GM19468 (cell line): ENCODE measurements around the gene PRR9.
"Not testable (repeated sequence)": the region's sequence is repeated elsewhere in the genome, so short reads cannot be mapped to it uniquely, and the experiment has no call there.

Source experiments
- ATAC-seq: cut with Tn5 transposase; IDR thresholded peaks from one replicate; pipeline ENCODE4 v1.9.1; 2021; ENCODE audit warnings: mild to moderate bottlenecking, moderate library complexity, moderate number of reproducible peaks; ENCODE audit not compliant: unreplicated experiment; ENCODE audit errors: extremely low read depth

The PRR9 gene, protein sequence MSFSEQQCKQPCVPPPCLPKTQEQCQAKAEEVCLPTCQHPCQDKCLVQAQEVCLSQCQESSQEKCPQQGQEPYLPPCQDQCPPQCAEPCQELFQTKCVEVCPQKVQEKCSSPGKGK

DNA sequence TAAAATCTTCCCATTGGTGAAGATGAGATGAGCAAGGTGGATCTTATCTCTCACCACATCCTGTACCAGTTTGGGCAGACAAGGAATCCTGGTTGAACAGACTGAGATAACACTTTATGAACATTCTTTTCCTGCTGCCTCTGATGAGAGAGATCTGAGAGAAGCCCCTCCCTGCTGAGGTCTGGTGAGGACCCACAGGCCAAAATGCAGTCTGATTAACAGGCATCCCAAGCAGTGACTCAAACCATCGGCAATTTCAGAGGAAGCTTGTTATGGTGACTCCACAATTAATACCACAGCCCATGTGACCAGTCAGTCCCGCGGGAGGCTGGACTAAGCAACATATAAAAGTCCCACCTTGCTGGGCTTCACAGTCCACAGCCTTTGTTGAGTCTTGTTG, at the start of gene PRR9:
TSS of gene PRR9 (plus strand) at position 373 of the 400 bp plus-strand sequence. CDS start 561 bp downstream, outside the sequence.
- no peak for ATAC-seq

DNA sequence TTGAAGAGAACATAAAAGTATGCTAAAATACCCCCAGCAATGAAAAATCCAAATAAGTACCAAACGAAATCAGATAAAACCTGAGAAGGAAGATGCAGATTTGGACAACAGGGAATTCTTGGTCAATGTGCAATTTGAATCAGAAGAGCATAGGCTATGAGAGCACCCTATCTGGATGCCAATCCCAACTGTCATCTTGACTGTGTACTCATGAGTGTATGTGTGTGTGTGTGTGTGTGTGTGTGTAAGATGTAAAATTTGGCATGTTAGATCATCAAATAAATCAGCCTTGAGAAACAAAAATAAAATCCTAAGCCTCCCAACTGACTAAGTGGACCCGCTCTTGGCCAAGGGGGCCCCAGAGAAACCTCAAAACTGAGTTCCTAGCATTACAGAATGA, 48.7 kb upstream of the PRR9 start:
- no peak for ATAC-seq

DNA sequence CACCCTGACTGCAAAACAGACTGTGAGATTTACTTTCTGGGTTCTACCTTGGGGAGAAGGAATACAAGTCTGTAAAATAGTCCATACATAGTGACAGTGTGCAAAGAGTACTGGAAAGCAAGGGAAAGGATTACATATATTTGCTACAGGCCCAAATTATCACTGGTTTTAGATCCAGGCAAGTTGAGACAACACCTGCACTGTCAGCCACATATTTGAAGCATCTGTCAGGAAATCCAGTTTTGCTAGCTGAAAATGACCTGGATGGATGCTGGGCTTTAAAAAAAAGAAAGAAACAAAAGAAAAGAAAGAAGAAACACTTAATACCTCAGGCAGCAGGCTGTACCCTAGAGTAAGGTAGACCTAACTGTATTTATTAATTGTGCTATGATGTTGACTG, 42.8 kb upstream of the PRR9 start:
- ATAC-seq, result no peak

DNA sequence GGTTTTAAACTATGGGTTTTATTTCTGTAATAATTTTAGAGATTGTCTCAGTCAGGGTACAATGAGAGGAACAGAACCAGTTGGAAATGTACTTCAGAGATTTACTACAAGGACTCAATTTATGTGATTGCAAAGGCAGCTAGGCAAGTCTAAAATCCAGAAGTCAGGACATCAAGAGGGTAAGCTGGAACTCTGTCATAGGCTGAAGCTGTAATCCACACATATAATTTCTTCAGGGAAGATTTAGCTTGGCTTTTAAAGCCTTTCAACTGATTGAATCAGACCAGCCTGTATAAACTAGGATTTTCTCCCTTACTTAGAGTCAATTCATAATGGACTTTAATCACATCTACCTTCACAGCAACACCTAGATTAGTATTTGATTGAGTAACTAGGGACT, 38.5 kb upstream of the PRR9 start:
- ATAC-seq, result no peak

DNA sequence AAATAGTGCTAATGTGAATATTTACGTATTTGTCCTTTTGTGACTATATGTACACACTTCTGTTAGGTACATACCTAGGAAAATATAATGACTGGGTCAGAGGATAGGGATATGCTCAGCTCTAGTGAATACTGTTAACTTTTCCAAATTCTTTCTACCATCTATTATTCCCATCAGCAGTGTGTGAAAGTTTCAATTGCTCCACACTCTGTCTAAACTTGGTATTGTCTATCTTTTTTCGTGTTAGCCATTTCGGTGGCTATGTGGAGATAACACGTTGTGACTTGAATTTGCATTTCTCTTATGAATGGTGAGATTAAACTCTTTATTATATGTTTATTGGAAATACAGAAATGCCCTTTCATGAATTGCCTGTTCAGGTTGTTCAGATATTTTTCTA, 36.8 kb upstream of the PRR9 start:
- ATAC-seq, result no peak

DNA sequence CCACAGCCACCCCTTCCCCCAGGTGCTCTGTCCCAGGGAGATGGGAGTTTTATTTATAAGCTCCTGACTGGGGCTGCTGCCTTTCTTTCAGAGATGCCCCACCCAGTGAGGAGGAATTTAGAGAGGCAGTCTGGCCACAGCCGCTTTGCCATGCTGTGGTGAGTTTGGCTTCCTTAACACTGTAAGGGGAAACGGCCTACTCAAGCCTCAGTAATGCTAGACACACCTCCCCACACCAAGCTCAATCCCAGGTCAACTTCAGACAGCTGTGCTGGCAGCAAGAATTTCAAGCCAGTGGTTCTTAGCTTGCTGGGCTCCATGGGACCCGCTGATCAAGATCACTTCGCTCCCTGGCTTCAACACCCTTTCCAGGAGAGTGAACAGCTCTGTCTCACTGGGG, 29.1 kb upstream of the PRR9 start:
- not testable (repeated sequence) for ATAC-seq

DNA sequence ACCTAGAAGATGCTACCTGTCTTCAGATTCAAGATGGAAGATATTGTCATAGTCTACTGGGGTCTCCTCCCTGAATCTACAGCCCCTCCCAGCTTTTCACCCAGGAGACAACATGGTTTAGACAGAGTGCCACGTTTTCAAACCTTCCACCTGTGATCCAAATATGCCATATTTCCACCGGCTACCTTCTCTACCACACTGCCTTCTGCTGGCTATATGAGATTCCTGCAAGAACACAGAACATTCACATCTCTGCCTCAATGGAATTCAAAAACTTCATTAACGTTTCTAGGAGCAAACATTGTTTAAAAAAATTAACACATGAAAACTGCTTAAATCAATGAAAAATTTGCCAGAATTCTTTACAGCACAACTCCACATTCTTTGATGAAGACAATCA, 27.0 kb upstream of the PRR9 start:
- ATAC-seq, result no peak

DNA sequence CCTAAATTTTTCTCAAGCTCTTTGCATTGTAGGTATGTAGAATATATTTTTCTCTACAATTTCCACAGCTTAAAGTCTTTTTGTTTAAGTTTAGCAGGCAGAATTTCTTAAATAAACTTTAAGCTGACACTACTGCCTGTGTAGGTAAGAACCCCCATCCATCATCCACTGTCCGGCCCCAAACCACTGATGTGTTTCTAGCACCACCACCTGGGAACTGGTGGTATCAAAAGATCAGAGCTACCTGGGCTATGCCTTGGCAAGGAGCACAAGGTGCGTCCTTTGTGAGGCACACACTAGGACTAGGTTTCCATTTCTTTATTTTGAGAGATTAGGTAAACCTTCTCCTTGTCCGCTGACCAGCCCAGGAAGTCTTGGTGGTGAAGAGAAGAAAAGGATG, 24.7 kb upstream of the PRR9 start:
- no peak for ATAC-seq

DNA sequence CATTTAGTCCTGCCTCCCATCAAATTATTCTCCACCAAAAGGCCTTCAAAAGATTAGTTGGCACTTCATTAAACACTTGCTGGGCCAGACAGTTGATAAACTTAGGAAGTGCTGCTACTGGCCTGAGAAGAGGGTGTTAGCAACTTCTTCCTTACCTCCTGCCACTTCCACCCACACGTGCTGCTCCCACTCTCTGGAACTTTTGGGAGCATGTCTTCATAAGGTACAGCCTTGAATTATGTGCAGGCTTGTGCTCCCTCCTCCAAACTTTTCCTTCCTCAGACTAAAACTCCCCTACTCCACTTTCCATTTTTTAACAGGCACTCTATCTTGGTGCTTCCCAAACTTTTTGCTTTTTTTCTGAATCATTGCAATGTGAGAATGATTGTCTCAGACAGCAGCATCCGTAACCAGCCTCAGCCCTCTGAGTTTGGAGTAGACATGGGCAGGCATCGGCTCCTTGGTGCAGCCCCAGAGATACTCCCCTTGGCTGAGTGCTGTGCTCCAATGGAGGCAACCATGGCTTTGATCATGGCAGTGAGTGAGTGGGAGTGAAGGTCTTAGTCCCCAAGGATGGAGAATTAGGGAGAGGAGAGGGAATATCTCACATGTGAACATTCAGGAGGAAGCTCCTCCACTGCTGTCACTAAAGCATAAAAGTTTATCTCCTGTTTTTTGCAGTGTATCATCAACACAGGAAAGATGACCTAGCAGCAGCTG, 22.9 kb upstream of the PRR9 start:
- no peak for ATAC-seq

DNA sequence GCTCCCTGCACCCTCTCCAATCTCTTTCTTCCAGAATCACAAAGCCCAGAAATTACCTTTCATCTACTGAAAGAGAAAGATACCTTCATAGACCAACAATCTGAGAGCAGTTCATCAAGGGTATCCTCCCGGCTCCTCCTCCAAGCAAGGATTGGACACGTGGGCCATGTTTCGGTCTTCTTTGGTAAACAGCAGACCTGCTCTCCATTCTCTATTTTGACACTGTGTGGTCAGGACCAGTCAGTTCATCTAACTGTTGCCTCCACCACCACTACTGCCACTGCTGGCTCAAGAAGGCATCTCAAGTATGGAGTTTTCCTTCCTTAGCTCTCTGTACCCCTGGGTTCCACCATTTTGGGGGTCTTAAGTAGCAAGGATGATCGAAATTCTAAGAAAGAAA, 22.2 kb upstream of the PRR9 start:
- no peak for ATAC-seq

DNA sequence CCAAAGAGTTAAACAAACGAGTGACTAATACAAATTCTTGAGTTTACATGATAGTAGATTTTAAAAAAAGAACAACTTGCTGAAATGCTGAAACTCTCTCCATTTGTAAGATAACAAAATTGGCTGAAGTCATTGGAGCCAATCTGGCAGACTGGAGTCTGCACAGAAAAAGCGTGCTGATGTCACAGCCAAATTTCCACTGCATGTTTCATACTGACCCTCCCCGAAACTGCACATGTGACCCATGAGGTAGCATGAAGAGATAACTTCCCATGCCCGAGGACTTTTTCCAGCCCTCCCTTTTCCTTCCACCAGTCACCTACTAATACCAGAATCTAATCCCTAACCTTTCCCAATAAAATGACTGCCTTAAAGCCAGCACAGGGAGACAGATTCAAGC, 15.4 kb upstream of the PRR9 start:
- ATAC-seq, result no peak

DNA sequence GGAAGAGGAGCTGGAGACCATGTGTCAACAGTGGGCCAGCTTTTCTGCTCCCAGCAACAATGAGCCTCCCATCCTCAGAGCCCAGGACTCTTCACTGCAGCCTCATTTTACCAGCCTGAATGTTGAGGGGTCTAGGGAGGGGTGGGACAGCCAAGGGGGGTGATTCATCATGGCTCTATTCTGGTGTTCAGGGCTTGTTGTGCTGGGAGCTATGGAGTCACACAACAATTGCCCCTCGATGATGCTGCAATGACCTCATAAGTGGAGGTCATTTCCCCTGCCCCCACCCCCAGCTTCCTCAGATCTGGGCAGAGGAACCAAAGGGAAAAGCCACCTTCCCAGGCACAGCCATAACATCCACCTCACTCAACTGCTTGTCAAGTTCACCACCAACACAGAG, 14.3 kb upstream of the PRR9 start, which contains the start of gene LELP1:
TSS of gene LELP1 (plus strand) at position 301 of the 400 bp plus-strand sequence. CDS start 1,278 bp downstream, outside the sequence.
- ATAC-seq, result no peak

DNA sequence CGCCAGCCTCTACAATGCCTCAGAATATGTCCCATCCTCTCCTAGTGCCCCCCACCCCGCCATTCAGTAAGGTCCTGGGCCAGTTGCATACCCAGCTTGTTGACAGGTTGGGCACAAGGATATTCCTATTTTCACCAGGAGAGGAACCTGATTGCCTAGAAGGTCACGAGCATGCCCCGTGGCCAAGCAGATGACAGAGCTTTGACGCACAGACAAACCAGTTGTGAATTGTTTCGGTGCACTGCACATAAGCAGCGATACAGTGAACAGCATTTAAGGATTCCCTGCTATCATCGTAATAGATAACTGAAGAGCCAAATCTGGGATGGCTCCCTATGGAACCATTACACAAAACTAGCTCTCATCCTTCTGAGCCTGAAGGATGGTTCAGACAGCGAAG, 10.8 kb upstream of the PRR9 start:
- ATAC-seq, result no peak

DNA sequence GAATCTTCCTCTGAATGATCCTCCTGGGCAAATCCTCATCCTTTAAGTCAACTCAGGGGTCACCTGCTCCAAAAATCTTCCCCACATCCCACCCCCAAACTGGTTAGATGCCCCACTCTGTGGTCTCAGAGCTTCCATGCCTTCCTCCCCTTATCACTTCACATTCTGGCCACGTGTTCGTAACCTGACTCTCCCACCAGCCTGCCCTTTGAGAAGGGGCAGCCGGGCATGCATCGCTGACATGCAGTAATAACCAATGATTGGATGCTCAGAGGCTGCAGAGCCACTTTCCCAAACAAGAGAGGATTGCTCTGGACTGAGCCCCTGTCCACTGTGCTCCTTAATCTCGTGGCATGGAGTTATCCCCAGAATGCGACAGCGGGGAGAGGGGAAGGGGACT, 7.2 kb upstream of the PRR9 start:
- ATAC-seq, result no peak

DNA sequence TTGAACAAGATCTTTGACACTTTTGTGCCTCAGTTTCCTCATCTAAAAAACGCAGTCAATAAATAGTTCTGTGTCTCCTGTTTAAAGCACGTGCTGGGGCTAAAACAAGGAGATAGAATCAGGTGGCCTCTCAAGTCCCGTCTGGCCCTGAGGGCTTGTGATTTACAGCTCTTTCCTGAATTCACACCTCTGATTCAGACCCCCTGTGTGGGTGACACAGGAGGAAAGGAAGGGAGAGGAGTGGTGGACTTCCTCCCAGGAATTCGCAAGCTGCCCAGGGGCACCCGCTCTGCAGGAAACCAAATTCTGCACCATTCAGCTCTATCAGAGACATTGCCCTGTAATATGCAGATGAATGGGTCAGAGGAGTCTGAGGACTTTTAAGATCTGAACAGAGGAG, 5.2 kb upstream of the PRR9 start:
- ATAC-seq, result no peak

DNA sequence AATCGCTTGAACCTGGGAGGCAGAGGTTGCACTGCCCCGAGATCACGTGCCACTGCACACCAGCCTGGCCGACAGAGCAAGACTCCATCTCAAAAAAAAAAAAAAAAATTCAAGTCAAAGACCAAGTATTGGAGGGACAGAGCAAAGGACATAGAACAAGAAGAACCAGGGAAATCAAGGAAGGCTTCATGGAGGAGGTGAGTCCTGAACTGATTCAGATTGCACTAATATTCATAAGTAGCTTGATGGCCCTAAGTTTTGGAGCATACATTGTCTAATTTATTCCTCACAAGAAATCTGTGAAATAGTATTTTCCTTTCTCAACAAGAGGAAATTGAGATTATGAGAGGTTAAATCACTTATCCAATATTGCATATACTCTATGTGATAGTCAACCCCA, 3.9 kb upstream of the PRR9 start:
- no peak for ATAC-seq

DNA sequence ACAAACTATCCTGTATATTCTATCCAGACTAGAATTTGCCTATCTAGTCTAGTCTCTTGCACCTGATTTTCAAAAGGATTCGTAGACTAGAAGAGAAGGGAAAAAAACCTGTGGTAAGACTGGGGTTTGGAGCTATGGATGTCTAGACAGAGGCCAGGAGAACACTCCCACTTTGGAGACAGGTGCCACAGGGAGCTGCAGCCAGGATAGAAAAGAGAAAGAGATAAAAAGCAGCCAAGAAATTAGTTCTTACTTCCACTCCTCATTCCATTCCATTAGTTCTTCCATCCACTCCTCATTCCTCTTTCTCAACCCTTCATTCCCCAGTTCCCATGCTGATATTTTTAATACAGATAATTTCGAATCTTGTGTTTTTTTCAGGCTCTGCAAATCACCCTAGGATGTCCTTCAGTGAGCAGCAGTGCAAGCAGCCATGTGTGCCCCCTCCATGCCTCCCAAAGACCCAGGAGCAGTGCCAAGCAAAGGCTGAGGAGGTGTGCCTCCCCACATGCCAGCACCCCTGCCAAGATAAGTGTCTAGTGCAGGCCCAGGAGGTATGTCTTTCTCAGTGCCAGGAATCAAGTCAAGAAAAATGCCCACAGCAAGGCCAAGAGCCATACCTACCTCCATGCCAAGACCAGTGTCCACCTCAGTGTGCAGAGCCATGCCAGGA, 496 bp downstream of the PRR9 start:
- ATAC-seq, result no peak

DNA sequence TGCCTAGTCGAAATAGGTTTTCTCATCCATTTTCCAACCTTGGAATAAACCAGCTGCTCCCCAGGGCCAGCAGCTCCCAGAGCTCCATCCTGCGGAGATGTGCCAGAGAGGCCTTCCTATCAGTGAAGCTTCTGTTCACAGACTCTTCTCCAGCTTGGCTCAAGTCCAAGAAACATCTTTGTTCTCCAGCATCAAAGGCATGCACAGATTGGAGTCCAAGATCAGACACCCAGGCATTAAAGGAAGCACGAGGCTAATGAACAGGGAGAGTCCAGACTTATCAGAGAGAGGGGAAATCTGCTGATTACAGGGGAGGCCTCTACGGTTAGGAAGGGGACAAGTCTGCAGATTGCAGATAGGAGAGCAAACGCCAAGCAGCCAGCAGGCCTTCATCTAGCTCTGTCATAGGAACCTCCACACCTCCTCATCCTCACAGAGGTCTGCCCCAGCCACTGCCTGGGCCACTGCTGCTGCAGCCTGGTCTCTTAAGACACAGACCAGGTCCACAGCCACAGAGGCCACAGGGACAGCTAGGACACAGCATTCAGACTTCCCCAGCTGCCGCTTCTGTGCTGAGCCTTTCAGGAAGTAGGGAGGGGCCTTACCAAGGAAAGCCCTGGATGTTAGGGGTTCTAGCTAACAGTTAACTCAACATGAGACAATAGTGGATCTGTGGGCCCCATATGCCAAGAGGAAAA, 3.4 kb downstream of the PRR9 start:
- ATAC-seq, result no peak

DNA sequence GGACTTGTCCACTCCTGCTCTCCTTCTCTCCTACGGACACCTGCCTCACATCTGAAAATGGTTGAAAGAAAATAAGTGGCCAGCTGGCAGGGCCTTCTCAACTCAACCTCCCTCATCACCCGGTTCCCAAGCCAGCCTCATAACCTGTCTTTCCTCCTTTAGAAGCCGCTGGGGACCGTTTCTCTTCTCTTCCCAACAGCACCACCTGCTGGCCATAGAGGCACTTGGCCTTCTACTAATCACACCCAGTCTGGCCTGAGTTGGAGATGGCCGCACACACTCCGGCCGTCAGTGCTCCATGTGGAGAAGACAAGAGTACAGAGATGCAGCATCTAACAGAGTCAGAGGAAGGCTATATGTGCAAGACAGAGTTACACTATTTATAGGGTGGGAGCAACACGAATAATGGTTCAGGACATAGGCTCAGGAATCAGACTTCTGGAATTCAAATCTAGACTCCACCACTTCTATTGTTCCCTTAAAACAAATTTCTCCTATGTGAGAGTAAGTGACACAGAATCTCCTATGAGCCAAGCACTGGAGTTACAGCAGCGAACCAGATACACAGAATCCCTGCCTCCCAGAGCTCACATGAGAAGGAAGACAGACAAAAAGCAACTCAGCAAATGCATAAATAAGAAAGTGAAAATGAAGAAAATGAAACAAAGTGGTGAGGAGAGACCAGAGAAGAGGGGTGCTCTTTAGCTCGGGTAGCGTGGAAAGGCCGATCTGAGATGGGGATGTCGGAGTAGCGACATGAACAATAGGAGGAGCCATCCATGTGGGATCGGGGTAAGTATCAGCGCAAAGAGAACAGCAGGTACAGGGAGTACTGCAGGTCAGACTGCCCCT, 5.9 kb downstream of the PRR9 start:
- peak; percentile 37 for ATAC-seq

DNA sequence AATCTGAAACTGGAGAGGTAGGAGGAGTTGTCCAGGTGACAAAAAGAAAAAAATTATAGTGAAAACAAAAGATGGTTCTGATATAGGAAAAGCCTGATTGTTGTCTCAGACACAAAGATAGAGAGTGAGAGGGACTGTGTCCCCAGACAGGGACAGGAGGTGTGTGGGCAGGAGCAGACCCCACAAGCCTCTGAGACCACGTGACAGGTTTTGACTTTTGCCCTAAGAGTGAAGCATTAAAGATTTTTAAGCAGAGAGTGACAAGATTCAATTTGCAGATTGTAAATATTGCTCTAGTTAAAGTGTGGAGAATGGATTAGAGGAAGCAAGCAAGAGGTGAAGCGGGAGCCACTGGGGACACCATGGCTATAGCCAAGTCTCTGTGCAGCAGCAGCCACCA, 10.4 kb downstream of the PRR9 start:
- no peak for ATAC-seq
